Measurements from ENCODE around the gene PLGLB1.
"Not testable (repeated sequence)": the region's sequence is repeated elsewhere in the genome, so short reads cannot be mapped to it uniquely, and the experiment has no call there.

The PLGLB1 gene

GRCh38 chr2:87014489-87015169, 7.0 kb downstream of the PLGLB1 start:
- not testable (repeated sequence) for H3K27ac Mint-ChIP-seq; H3K36me3 Mint-ChIP-seq (ENCODE audit: low read depth); ATAC-seq; H3K4me3 Mint-ChIP-seq; H3K27me3 Mint-ChIP-seq; H3K4me1 Mint-ChIP-seq; DNase-seq; H3K9me3 Mint-ChIP-seq

DNA sequence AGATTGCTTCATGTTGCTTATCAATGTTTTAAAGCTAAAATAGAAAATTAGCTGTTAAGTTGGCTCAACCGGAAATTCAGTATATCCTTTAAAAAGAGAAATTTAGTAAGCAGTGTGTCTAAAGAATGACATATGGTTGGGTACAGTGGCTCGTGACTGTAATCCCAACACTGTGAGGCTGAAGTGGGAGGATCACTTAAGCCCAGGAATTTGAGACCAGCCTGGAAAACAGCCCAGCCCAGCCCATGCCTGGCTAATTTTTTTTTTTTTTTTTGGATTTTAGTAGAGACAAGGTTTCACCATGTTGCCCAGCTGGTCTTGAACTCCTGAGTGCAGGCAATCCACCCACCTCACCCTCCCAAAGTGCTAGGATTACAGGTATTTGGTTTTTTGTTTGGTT, 17.2 kb downstream of the PLGLB1 start:
- not testable (repeated sequence) for H3K4me3 Mint-ChIP-seq; DNase-seq; H3K27ac Mint-ChIP-seq; ATAC-seq; H3K36me3 Mint-ChIP-seq (ENCODE audit: low read depth); H3K4me1 Mint-ChIP-seq; H3K9me3 Mint-ChIP-seq; H3K27me3 Mint-ChIP-seq
